Astrocyte of the spinal cord (primary cell): ENCODE results near the gene MITF.

Experiments used
- DNase-seq: peaks from one replicate; pipeline ENCODE4 v3.0.0; 2011; ENCODE audit warnings: low read depth, low spot score
- H3K4me3 ChIP-seq: 2 replicates; pipeline ENCODE4 v1.5.1; 2011; ENCODE audit warnings: low read depth, mild to moderate bottlenecking, low read length, moderate library complexity
- CTCF ChIP-seq: IDR thresholded peaks from 2 replicates; pipeline ENCODE4 v1.5.1; 2012; ENCODE audit warnings: low read depth, mild to moderate bottlenecking, low read length, inconsistent platforms
- in situ Hi-C: cut with HindIII; loops from 2 replicates; pipeline ENCODE4 v1.10.0; 2017; ENCODE audit warnings: low sequenced_read_pairs

MITF gene

GRCh38 chr3:69809076-69809835 lies 70.0 kb downstream of the MITF start:
- DNase-seq = no peak
- H3K4me3 ChIP-seq = no peak overlapping the region
- TF ChIP-seq CTCF = no peak
- in situ Hi-C loops = no loop called here

- DNase-seq = no peak
- no peak for TF ChIP-seq CTCF
- in situ Hi-C loops = no loop called here
Observed at GRCh38 chr3:69811452-69812401, 72.5 kb downstream of the MITF start.

GRCh38 chr3:69815970-69816369 lies 76.7 kb downstream of the MITF start:
- in situ Hi-C loops = no loop called here
- H3K4me3 ChIP-seq = no peak overlapping the region
- DNase-seq = no peak
- TF ChIP-seq CTCF = no peak

More at GRCh38 chr3:69811452-69812401, 72.5 kb downstream of the MITF start:
- no peak overlapping the region for H3K4me3 ChIP-seq

- in situ Hi-C loops = no loop called here
- no peak for DNase-seq
- TF ChIP-seq CTCF = no peak
- H3K4me3 ChIP-seq = no peak overlapping the region
Observed at GRCh38 chr3:69817988-69818387, 78.7 kb downstream of the MITF start.

GRCh38 chr3:69819282-69819681 lies 80.0 kb downstream of the MITF start:
- TF ChIP-seq CTCF = no peak
- in situ Hi-C loops = no loop called here
- no peak overlapping the region for H3K4me3 ChIP-seq
- no peak for DNase-seq

- in situ Hi-C loops = no loop called here
- DNase-seq = no peak
- TF ChIP-seq CTCF = no peak
- no peak overlapping the region for H3K4me3 ChIP-seq
Observed at GRCh38 chr3:69821133-69821532, 81.9 kb downstream of the MITF start.
